GM18517 (cell line): ENCODE results near the gene FGF1.

Experiments used
- ATAC-seq: cut with Tn5 transposase; IDR thresholded peaks from one replicate; pipeline ENCODE4 v1.9.1; 2021; ENCODE audit warnings: mild to moderate bottlenecking, moderate library complexity; ENCODE audit not compliant: unreplicated experiment

FGF1 gene

GRCh38 chr5:142645456-142645855, 40.4 kb downstream of the FGF1 start:
- ATAC-seq: no peak

DNA sequence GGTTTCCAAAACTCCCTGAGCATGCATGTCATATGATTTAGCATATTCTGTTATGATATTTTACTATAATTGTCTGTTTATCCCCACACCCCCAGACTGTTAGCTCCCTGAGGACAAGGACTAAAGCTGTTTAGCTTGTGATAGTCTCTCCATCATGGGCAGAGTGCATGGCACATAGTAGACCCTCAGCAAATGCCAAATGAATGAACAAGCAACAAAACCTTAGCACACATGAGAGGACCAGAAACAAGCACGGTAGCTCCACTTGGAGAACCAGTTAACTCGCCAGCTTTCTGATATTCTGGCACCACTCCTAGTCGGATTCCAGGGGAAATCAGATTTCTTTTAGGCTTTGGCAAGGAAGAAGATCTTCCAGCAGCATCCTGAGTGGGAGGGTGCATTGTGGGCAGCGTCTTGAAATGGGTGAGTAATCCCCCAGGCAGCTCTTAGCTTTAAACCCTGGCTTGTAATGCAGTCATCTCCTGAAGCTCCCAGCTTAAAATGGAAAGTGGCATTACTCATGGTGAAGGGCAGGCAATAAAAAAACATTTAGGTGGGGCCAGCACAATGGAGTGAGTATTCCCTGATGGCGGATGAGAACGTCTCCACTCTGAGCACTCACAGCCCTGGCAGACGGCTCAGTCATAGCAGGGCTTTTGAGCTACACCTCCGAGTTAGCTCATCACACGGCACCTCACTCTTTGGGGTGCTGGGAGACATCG, 41.1 kb downstream of the FGF1 start:
- no peak for ATAC-seq

GRCh38 chr5:142644127-142644526, 41.8 kb downstream of the FGF1 start:
- no peak for ATAC-seq

GRCh38 chr5:142643634-142644033, 42.3 kb downstream of the FGF1 start:
- no peak for ATAC-seq

DNA sequence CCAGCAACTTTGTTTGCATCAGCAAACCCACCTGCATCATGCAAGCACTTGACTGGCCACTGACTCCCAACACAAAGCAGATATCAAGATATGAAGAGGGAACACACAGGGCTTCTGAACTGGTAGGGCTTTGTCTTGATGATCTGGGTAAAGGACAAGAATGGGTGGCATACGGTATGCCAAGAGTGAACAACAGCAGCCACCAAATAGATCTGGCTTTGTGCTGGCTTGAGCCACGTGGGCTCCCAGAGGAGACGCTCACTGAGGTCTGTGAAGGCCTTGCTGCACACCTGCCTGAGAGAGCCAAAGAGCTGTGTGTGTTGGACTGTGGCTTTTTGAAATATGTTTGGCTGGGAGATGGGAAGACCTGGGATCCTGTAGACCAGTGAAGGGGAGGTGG, 43.5 kb downstream of the FGF1 start:
- ATAC-seq: no peak

GRCh38 chr5:142641711-142642110, 44.2 kb downstream of the FGF1 start:
- no peak for ATAC-seq

DNA sequence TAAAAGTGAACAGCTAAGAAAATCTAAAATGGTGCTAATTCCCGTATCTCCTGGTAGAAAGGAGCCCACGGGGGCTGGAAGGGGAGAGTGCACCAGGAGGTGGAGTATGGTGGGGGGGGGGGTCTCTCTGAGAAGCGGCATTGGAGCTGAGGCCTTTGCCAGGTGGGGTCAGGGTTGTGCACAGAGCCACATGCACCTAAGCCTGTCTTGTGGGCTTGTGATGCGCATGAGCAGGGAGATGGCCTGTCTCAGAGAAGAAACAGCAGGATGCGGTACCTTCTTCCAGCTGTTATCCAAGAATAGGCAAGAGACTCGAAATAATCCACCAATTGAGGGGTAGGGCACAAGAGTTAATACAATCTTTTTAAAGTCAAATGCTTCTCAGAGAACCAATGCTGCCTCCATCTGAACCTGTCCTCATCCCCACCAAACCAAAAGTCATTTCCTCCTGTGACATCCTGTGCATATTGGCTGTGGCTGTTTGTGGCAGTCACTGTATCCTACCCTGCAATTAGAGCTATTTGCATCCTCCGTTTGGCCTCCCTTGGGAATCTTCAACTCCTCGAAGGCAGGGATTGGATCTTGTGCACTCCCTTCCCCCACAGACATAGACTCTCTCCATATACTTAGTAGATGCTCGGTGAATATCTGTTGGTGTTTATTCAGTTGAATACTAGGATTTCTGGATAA, 45.4 kb downstream of the FGF1 start:
- ATAC-seq: no peak

DNA sequence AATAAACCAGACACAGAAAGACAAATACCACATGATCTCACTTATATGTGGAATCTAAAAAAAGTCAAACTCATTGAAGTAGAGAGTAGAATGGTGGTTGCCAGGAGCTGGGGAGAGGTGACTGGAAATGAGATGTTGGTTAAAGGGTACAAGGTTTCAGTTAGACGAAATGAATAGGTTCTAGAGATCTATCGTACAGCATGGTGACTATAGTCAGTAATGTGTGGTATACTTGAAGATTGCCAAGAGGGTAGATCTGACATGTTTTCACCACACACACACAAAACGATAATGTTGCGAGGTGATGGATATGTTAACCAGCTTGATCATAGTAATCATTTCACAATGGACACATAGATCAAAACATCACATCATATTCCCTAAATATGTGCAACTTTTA, 46.4 kb downstream of the FGF1 start:
- ATAC-seq: no peak

DNA sequence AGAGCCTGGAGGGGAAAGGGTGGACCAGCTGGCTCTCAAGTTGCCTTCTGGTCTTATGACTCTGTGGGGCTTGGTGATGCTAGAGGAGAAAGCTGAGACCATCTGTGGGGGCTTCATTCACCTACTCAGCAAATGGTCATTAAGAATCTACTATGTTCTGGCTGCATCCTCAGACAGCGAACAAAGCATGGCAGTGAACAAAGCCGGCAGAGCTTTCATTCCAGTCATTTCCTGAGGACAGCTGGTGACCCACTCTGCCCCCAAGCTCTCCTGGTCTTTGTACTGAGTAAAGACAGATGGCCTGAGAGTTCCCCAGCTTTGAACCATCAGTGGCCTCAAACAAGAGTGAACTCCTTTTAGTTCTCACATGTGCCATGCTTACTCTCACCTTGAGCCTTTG, 48.0 kb downstream of the FGF1 start:
- no peak for ATAC-seq

DNA sequence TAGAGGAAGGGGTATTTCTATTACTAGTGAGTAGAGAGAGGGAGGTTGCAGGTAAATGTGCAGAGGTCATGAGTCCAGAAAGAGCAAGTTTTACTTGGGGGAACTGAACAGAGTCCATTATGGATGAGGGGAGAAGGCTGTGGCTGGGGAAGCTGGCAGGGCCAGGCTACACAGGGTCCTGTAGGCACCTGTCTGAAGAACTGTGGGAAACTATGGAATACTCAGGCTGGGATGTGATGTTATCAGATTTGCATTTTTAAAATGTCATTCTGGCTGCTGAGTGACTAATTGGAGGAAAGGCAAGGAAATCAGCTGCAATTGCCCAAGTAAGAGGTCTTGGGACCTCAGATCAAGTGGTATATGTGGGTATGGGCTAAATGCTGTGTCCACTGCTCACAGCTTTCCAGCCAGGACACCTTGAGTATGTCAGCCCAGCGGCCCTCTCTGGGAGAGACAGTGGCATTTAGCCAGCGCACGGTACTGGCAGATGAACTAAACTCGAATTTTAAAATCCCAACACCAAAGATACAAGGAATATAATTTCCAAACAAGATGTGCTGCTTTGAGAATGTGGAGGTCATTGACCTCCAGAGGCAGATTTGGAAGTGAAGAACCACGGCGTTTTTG, 49.1 kb downstream of the FGF1 start:
- no peak for ATAC-seq

GRCh38 chr5:142636093-142636492, 49.8 kb downstream of the FGF1 start:
- no peak for ATAC-seq

- ATAC-seq: no peak
Observed at GRCh38 chr5:142634216-142635011, 51.5 kb downstream of the FGF1 start.

GRCh38 chr5:142630927-142631539, 54.9 kb downstream of the FGF1 start:
- no peak for ATAC-seq

DNA sequence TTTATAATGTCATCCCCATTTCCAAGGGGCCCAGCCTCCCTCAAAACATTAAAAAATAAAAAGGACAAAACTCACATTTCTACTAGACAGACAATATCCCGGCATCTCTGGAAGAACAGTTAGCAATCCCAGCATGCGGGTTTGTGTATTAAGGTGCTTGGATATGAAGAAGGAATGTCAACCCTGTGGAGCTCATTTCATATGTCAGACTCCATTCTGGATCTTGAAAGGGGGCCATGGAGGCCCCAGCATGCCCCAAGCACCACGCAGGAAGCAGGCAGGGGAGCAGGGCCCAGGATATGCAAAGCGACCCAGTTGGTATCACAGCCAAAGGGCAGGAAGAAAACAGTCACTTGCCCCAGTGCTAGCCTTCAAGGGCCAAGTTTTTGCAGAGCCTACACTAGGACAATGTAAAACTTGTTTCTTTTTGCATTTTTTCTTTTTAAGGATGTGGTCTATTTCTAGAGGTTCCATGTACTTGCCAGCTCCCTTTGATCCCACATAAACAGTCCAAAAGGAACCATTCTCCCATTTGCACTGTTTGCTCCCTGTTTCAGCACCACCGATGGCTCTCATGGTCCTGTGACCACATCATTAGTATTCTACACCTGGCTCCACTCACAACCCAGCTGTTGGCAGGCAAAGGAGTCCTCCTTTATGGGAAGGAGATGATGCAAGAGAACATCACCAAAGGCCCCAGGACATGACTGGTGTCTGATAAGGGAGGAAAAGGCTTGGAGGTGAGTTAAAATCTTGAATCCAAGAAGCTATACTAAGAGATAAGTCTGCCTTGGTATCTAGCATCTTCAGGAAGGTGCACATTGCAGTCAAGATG, 58.3 kb downstream of the FGF1 start:
- no peak for ATAC-seq

DNA sequence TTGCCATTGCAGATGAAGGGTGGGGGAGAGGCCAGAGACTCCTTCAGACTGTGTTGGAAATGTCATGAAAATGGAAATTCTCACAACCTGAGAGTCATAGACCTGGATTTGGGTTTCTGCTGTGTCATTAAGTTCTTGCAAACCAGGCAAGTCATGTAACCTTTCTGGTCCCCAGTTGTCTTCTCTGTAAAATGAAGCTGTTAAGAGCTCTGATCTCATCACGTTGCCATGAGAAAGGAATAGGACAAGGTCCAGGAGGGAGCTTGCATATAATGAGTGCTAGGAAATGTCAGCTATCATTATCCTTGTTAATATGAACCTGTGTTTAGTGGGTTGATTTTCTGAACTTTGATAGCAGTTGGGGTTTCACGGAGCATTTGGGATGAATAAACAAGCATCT, 59.1 kb downstream of the FGF1 start:
- no peak for ATAC-seq

GRCh38 chr5:142626099-142626498, 59.8 kb downstream of the FGF1 start:
- ATAC-seq: no peak

DNA sequence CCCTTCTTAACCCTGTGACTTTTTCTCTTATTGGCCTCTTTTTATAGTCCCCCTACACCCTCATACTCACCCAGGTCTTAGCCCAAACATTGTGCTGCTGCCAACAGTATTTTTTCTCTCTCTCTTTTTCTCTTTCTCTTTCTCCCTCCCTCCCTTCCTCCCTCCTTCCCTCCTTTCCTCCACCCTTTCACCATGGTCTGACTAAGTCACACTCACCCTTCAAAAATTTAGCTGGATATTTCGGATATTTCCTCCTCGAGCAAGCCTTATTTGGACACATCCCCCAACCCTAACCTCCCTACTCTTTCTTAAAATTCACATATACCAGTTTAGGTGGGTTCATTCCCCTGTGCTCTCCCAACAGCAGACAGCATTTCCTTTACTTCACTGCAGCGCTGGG, 64.7 kb downstream of the FGF1 start:
- ATAC-seq: no peak

DNA sequence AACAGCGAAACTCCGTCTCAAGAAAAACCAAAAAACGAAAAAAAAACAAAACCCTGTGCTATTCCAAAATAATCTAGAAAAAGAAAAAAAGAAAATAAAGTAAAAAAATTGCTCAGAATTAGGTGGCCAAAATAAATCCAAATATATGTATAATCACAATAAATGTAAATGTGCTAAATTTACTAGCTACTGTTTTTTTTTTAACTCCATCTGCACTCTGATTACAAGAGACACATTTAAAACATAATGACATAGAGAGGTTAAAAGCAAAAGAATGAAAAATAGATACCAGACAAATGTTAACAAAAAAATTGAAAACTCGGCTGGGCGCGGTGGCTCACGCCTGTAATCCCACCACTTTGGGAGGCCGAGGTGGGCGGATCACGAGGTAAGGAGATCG, 66.1 kb downstream of the FGF1 start:
- ATAC-seq: no peak

DNA sequence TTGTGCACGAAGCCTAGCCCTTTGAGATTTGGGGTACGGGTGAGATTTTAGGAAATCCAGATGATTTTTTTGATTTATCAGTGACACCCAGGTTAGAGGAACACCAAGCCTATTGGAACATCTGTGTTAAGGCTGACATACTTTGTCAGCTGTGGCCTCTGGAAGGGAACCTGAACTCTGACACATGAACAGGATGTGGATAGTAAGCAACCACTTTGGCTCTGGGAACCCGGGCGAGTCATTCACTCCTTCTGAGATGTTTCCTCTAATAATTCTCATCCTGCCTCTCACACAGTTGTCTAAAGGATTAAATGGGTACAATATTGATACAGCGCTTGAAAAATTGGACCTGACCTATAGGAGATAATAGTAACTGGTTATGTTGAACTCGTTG, 67.8 kb downstream of the FGF1 start:
- no peak for ATAC-seq
